ENCODE results near the gene TSKU. TPM values are rescaled to one million over a fixed set of nuclear protein-coding genes. Genes with fewer than 3 reads are reported as not detected.

Gene TSKU
- total RNA-seq, 1 donor from 2014 or later = 29.9 TPM

DNA sequence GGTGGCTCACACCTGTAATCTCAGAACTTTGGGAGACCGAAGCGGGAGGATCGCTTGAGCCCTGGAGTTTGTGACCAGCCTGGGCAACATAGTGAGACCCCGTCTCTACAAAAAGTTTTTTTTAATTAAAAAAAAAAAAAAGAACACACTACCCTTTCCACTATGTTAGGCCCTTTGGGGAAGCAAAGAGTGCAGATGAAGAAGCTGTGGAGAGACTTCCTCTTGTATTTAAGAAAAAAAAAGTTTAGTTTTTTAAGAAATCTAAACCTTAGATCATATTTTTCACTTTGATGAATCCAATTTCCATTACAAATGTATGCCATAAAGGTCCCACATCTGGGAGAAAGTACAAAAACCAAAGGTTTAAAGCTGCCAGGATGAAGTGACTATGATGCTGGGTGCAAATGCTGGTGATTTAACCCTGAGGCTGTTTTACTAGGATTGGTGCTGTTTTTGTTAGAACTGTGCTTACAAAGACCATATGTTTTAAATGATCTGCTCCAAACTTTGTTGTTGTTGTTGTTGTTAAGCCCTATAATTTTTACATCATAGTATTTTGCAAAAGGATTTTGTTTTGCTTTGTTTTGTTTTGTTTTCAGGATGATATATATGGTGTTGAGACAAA lies 48.6 kb downstream of the TSKU start:
- Mint-ChIP-seq H3K36me3 (ENCODE audit: low read depth, unreplicated experiment) (no peaks in the 10 kb centered on the region), H3K27ac (ENCODE audit: unreplicated experiment) (no peak overlapping the region), H3K4me1 (ENCODE audit: unreplicated experiment) (peaks cover 4% of the 10 kb centered on the region), H3K9me3 (ENCODE audit: unreplicated experiment) (no peaks in the 10 kb centered on the region), H3K27me3 (ENCODE audit: unreplicated experiment) (no peaks in the 10 kb centered on the region), H3K4me3 (ENCODE audit: unreplicated experiment) (no peak overlapping the region)
- DNase-seq (ENCODE audit: low spot score) = no peak
- TF ChIP-seq CTCF (IDR thresholded peaks at IDR 0.05; ENCODE audit: unreplicated experiment) = no peak

DNA sequence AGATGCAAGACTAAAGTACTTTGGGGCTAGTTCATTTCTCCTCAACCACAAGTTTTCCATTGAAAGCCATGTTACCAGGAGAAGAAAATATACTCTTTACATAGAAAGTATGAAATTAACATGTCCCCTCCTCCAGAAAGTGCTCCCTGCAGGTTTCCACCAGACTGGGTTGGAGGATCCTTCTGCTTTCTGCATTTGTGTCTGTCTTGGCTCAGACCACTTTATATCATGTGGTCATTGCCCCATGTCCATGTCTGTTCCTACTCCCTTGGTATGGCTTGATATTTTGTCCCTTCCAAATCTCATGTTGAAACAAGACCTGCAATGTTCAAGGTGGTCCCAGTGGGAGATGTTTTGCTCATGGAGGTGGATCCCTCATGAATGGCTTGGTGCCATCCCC lies 49.2 kb downstream of the TSKU start:
- no peak overlapping the region for H3K27ac Mint-ChIP-seq (ENCODE audit: unreplicated experiment)
- DNase-seq (ENCODE audit: low spot score) = no peak
- H3K27me3 Mint-ChIP-seq (ENCODE audit: unreplicated experiment) = no peaks in the 10 kb centered on the region
- TF ChIP-seq CTCF (IDR thresholded peaks at IDR 0.05; ENCODE audit: unreplicated experiment) = no peak
- H3K36me3 Mint-ChIP-seq (ENCODE audit: low read depth, unreplicated experiment) = no peaks in the 10 kb centered on the region
- H3K4me3 Mint-ChIP-seq (ENCODE audit: unreplicated experiment) = no peak overlapping the region
- H3K4me1 Mint-ChIP-seq (ENCODE audit: unreplicated experiment) = peaks cover 4% of the 10 kb centered on the region
- no peaks in the 10 kb centered on the region for H3K9me3 Mint-ChIP-seq (ENCODE audit: unreplicated experiment)

DNA sequence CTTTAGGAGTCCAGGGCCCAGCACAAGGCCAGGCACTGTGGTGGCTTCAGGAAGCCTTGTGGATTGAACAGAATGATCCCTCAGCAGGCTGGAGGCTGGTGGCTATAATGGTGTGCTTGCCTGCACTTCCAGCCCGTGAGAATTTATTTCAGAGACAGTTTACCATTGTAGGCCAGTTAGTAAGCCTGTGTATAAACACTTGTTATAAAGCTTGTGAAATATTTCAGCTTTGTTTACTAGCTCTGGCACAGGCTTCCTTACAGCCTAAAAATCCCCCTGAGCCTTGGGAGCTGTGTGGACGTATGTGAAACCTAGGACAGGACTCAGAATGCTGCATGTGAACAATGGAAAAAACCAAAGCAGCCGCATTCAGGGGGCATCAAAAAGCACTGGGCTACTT lies 51.0 kb downstream of the TSKU start:
- peaks cover 9% of the 10 kb centered on the region for H3K4me1 Mint-ChIP-seq (ENCODE audit: unreplicated experiment)

DNA sequence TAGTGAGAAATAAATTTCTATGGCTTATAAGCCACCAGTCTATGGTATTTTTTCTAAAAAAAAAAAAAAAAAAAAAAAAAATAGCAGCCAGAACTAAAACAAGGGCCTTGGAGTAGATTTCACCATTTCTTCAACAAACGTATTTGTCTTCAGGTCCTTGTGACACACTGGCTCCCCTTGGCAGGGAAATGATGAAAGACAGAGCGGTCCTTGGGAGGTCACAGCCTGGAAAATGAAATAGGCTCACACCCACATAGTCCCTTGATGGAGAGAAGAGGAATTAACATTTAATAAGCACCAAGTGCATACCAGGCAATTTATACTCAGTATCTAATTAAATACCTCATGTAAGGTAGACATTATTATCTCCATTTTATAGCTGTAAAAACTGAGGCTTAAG lies 51.9 kb downstream of the TSKU start:
- DNase-seq (ENCODE audit: low spot score) = no peak
- Mint-ChIP-seq H3K36me3 (ENCODE audit: low read depth, unreplicated experiment) (no peaks in the 10 kb centered on the region), H3K27ac (ENCODE audit: unreplicated experiment) (no peak overlapping the region), H3K9me3 (ENCODE audit: unreplicated experiment) (no peaks in the 10 kb centered on the region), H3K4me3 (ENCODE audit: unreplicated experiment) (no peak overlapping the region), H3K4me1 (ENCODE audit: unreplicated experiment) (peaks cover 13% of the 10 kb centered on the region), H3K27me3 (ENCODE audit: unreplicated experiment) (no peaks in the 10 kb centered on the region)
- no peak for TF ChIP-seq CTCF (IDR thresholded peaks at IDR 0.05; ENCODE audit: unreplicated experiment)

More for the DNA sequence above, 51.0 kb downstream of the TSKU start:
- H3K27me3 Mint-ChIP-seq (ENCODE audit: unreplicated experiment) = no peaks in the 10 kb centered on the region
- no peak for DNase-seq (ENCODE audit: low spot score)
- no peak overlapping the region for H3K4me3 Mint-ChIP-seq (ENCODE audit: unreplicated experiment)
- no peak overlapping the region for H3K27ac Mint-ChIP-seq (ENCODE audit: unreplicated experiment)
- no peak for TF ChIP-seq CTCF (IDR thresholded peaks at IDR 0.05; ENCODE audit: unreplicated experiment)
- no peaks in the 10 kb centered on the region for H3K9me3 Mint-ChIP-seq (ENCODE audit: unreplicated experiment)
- H3K36me3 Mint-ChIP-seq (ENCODE audit: low read depth, unreplicated experiment) = no peaks in the 10 kb centered on the region

DNA sequence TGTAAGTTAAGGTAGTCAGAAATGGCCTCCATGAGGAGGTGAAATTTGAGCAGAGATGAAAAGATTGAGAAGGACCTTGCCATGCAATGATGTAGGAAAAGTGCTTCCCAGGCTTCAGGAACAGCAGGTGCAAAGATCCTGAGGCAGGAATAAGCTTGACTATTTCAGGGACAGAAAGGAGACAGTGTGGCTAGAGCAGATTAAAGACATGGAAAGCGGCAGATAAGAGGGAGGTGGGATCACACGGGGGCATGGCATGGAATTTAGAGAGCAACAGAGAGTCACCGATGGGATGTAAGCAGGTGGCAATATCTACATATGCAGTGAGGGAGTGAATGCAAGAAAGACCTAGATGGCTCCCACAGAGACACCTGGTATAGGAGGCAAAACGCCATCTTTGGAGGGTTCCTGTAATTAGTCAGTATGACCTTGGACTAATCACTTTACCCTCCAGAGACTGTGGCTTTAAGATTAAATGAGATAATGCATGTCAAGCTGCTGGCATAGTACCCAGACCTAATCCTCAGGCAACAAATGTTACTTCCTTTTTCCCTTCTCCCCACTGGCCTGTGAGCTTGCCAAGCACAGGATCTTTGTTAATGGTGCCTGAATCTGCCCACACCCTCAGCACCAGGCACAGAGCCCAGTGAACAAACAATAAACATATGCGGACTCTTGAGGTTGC lies 52.9 kb downstream of the TSKU start:
- H3K36me3 Mint-ChIP-seq (ENCODE audit: low read depth, unreplicated experiment) = no peaks in the 10 kb centered on the region
- no peaks in the 10 kb centered on the region for H3K27me3 Mint-ChIP-seq (ENCODE audit: unreplicated experiment)
- H3K9me3 Mint-ChIP-seq (ENCODE audit: unreplicated experiment) = no peaks in the 10 kb centered on the region
- H3K27ac Mint-ChIP-seq (ENCODE audit: unreplicated experiment) = no peak overlapping the region
- TF ChIP-seq CTCF (IDR thresholded peaks at IDR 0.05; ENCODE audit: unreplicated experiment) = no peak
- peaks cover 11% of the 10 kb centered on the region for H3K4me1 Mint-ChIP-seq (ENCODE audit: unreplicated experiment)
- DNase-seq (ENCODE audit: low spot score) = no peak
- H3K4me3 Mint-ChIP-seq (ENCODE audit: unreplicated experiment) = no peak overlapping the region

All from endothelial cell (in vitro differentiated cells).